Fibroblast of mammary gland (primary cell): ENCODE measurements around the gene CST11.

Source experiments
- DNase-seq: peaks from one replicate; pipeline ENCODE4 v3.0.0-alpha.2; 2010; ENCODE audit warnings: low read depth
- H3K4me3 ChIP-seq: 2 replicates; pipeline ENCODE4 v1.5.1; 2011; ENCODE audit warnings: low read depth, mild to moderate bottlenecking, low read length, moderate library complexity; ENCODE audit not compliant: control insufficient read depth
- TF ChIP-seq, protein P1 (sequence below): conservative IDR thresholded peaks from 2 replicates; pipeline ENCODE4 v1.5.1; 2011; ENCODE audit warnings: low read depth, low read length, inconsistent platforms; ENCODE audit not compliant: control insufficient read depth, insufficient read depth

CST11 gene

DNA sequence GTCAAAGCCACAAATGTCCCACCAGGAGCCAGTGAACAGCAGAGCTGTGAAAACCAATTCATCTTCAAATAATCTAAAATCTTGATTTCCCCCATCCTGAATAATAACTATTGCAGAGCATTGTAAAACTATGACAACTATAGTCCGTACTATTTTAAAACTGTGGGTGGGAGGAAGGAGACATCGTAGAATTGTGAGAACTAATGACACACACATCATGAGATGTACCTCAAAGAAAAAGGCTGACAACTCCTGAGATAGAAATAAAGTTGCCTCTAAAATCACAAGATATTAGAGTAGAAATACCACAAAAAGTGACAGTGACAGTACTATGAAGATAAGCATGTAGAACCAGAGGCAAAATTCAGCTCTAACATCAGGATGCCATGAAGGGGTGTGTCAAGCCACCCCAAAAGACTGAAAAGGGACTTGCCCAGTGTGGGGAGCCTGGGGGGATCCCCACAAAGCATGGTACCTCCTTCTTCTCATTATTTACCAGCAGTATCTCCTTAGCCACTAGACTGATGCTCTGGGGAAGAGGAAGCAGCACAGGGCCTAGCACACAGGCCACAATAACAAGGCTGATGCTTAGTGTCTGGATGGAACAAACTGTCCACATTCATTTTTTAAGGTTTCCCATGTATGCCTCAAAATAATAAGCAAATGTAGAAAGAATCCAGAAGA, 44.8 kb downstream of the CST11 start:
- H3K4me3 ChIP-seq = no peak overlapping the region
- DNase-seq = no peak
- TF ChIP-seq, protein P1, sequence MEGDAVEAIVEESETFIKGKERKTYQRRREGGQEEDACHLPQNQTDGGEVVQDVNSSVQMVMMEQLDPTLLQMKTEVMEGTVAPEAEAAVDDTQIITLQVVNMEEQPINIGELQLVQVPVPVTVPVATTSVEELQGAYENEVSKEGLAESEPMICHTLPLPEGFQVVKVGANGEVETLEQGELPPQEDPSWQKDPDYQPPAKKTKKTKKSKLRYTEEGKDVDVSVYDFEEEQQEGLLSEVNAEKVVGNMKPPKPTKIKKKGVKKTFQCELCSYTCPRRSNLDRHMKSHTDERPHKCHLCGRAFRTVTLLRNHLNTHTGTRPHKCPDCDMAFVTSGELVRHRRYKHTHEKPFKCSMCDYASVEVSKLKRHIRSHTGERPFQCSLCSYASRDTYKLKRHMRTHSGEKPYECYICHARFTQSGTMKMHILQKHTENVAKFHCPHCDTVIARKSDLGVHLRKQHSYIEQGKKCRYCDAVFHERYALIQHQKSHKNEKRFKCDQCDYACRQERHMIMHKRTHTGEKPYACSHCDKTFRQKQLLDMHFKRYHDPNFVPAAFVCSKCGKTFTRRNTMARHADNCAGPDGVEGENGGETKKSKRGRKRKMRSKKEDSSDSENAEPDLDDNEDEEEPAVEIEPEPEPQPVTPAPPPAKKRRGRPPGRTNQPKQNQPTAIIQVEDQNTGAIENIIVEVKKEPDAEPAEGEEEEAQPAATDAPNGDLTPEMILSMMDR = no peak

DNA sequence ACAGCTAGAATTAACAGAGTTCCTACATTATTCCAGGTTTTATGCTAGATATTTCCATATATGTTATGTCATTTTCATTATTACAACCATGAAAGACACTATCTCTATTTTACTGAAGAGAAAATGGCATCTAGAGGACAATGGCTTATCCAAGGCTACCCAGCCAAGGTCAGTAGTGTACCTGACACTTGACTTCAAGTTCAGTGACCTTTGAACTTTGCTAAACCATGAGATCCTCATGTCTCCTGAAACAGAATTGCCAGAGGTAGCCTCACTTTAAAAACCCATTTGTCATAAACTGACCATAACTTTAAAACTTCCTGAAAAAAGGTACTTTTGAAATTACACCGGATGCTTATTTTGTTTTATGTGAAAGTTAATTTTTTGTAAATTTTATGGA, 45.8 kb downstream of the CST11 start:
- TF ChIP-seq, protein P1 = no peak
- DNase-seq = no peak

DNA sequence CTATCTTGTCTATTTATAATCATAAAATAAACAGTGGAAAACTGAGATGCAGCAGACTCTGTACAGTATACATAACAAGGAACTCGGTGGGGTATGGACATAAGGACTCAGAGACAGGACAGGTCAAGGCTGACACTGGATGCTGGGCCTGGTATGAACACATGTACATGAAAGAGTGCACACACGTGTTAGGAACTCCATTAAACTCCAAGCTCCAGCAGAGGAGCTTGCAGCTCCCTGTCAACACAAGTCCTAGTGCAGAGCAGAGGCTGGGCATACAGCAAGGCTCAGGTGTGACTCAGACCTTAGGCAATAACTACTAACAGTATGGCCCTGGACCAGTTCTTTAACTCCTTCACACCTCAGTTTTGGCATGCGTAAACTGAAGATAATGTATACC, 48.5 kb downstream of the CST11 start:
- no peak overlapping the region for H3K4me3 ChIP-seq
- TF ChIP-seq, protein P1 = no peak
- peak; percentile 61 for DNase-seq

More for the DNA sequence above, 45.8 kb downstream of the CST11 start:
- H3K4me3 ChIP-seq = no peak overlapping the region

DNA sequence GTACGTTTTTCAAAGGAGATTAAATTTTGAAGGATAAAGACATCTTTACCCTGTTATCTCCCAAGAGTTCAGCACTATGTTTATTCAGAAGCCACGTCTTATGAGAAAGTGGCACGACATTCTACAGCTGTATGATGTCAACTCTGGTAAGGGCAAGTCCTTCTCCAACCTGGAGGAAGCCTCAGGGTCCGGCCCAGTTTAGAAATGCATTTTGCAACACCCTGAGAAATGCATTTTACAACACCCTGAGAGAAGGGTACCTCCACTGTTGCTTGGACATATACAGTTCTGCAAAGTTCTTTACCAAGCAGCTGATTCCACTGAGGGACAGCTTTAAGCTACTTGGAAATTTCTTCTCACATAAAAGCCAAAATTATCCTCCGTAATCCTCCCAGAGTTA, 48.9 kb downstream of the CST11 start:
- TF ChIP-seq, protein P1 = no peak
- no peak overlapping the region for H3K4me3 ChIP-seq
- no peak for DNase-seq

DNA sequence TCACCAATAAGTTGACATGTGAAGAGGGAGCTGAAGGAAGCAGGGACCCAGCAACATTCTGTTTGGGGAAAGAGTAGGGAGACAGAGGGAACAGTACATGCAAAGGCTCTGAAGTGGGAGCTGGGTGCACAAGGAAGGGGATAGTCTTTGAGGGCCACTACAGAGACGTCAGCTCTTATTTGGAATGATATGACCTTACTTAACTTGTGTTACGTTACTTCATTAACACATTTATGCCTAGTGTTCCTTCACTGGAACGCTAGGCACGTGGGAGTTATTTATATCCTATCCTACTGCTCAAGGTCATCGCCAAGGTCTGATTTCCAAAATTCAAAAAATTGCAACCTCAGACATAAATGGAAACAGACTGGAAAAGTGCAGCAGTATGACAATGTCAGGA, 51.6 kb downstream of the CST11 start:
- DNase-seq = no peak
- TF ChIP-seq, protein P1 = no peak
- H3K4me3 ChIP-seq = no peak overlapping the region
